HepG2 (cell line): ENCODE measurements around the gene GALNT18. TPM values are rescaled to one million over a fixed set of nuclear protein-coding genes. Genes with fewer than 3 reads are reported as not detected.

Experiments
- ATAC-seq: fragments of 200-7000 bp; cut with Tn5 transposase; 3 replicates; pipeline ENCODE4 v1.9.1; 2020; ENCODE audit warnings: mild to moderate bottlenecking, moderate library complexity
- BruUV-seq: library from RNA; stranded (reverse); fragments of 400-500 nt; replicated peaks from 2 replicates; lab custom pipeline; 2021; lab: Mats Ljungman, UMichigan
- CTCF ChIA-PET: fragments of 300-600 bp; formaldehyde crosslinking; extraction: SDS; loops from one replicate; lab custom pipeline; 2021; ENCODE audit warnings: low total read pairs, inconsistent platforms, low intra/inter-chr PET ratio; lab: Yijun Ruan, JAX
- POLR2A ChIA-PET: fragments of 350-600 bp; sonication (Branson Sonifier 250); formaldehyde crosslinking; loops from one replicate; lab custom pipeline; 2020; ENCODE audit warnings: antibody characterized with exemption, inconsistent platforms; lab: Yijun Ruan, JAX
- DNase-seq: peaks from one replicate; pipeline ENCODE4 v3.0.0-alpha.2; 2015; ENCODE audit warnings: low spot score
- FAIRE-seq: peaks from 3 replicates; lab custom pipeline; 2011; peaks lifted over from hg19 to GRCh38; lab: Jason Lieb, UNC
- H2AFZ ChIP-seq: one replicate; pipeline ENCODE4 v1.6.1; 2011; ENCODE audit warnings: low read length, inconsistent platforms
- H3K27ac ChIP-seq: fragments of 300-600 bp; 3 replicates; pipeline ENCODE4 v1.8.0; 2011; ENCODE audit warnings: mixed run types, mild to moderate bottlenecking, mixed read lengths, low read length, inconsistent platforms; ENCODE audit not compliant: insufficient read depth; ENCODE audit errors: extremely low read length
- H3K27me3 ChIP-seq, 2 experiments: fragments of 200-600 bp in 1 of 2; 2 replicates in 1 of 2; 3 replicates in 1 of 2; pipeline versions ENCODE4 v1.6.0 to v1.8.0; 2011; ENCODE audit warnings: low read length in 2 of 2, mild to moderate bottlenecking in 2 of 2, moderate library complexity in 2 of 2, inconsistent platforms in 1 of 2; ENCODE audit not compliant: insufficient read depth in 2 of 2, control insufficient read depth in 1 of 2
- H3K36me3 ChIP-seq, 2 experiments: fragments of 200-600 bp in 1 of 2; replicated peaks in 1 of 2; 2 replicates in 1 of 2; 3 replicates in 1 of 2; pipeline versions ENCODE4 v1.5.1 to v1.8.0; 2011; ENCODE audit warnings: low read length in 2 of 2, inconsistent platforms in 1 of 2; ENCODE audit not compliant: insufficient read depth in 2 of 2, control insufficient read depth in 1 of 2
- H3K4me1 ChIP-seq: 2 replicates; pipeline ENCODE4 v1.5.1; 2012; ENCODE audit warnings: low read length, inconsistent platforms; ENCODE audit not compliant: insufficient read depth
- H3K4me2 ChIP-seq: 2 replicates; pipeline ENCODE4 v1.6.0; 2011; ENCODE audit warnings: low read depth, low read length, inconsistent platforms
- H3K4me3 ChIP-seq, 3 experiments: fragments of 200-600 bp in 1 of 3; sonication (generic), shearing (Covaris generic) in 1 of 3; replicated peaks in 1 of 3; 2 replicates each; pipeline ENCODE4 v1.5.1; 2011 to 2016; ENCODE audit warnings: low read length in 3 of 3, inconsistent platforms in 2 of 3, low read depth in 2 of 3, mild to moderate bottlenecking in 2 of 3, control low read depth in 1 of 3, mixed read lengths in 1 of 3; ENCODE audit not compliant: insufficient read depth in 1 of 3
- H3K79me2 ChIP-seq: one replicate; pipeline ENCODE4 v1.6.1; 2011; ENCODE audit warnings: low read length, inconsistent platforms; ENCODE audit not compliant: insufficient read depth
- H3K9ac ChIP-seq: 2 replicates; pipeline ENCODE4 v1.6.0; 2011; ENCODE audit warnings: mild to moderate bottlenecking, low read depth, low read length, inconsistent platforms; ENCODE audit not compliant: insufficient read depth
- H3K9me3 ChIP-seq: 2 replicates; pipeline ENCODE4 v1.5.1; 2012; ENCODE audit warnings: mild to moderate bottlenecking, low read length
- H4K20me1 ChIP-seq: 2 replicates; pipeline ENCODE4 v1.6.0; 2011; ENCODE audit warnings: inconsistent platforms, mild to moderate bottlenecking, low read length, moderate library complexity; ENCODE audit not compliant: insufficient read depth
- GLI4 ChIP-seq: sonication (generic); formaldehyde crosslinking; IDR thresholded peaks from 2 replicates; pipeline ENCODE4 v1.5.1; 2020; ENCODE audit warnings: missing genetic modification reagents, mild to moderate bottlenecking, moderate library complexity, borderline replicate concordance
- KAT8 ChIP-seq: IDR thresholded peaks from 2 replicates; pipeline ENCODE4 v1.6.1; 2016; ENCODE audit warnings: missing genetic modification reagents, missing compliant biosample characterization
- KDM1A ChIP-seq: IDR thresholded peaks from 2 replicates; pipeline ENCODE4 v1.6.1; 2016; ENCODE audit warnings: missing compliant biosample characterization
- RNF219 ChIP-seq: sonication (generic); formaldehyde crosslinking; IDR thresholded peaks from 2 replicates; pipeline ENCODE4 v1.5.0; 2020; ENCODE audit warnings: mild to moderate bottlenecking, missing genetic modification reagents
- SNAPC5 ChIP-seq: sonication (generic); formaldehyde crosslinking; IDR thresholded peaks from 2 replicates; pipeline ENCODE4 v1.8.1; 2023; ENCODE audit warnings: mild to moderate bottlenecking, missing genetic modification reagents, borderline replicate concordance
- ZNF160 ChIP-seq: sonication (generic); formaldehyde crosslinking; IDR thresholded peaks from 2 replicates; pipeline ENCODE4 v1.8.0; 2022; ENCODE audit warnings: mild to moderate bottlenecking, inconsistent platforms, missing genetic modification reagents
- ZNF275 ChIP-seq: sonication (generic); formaldehyde crosslinking; IDR thresholded peaks from 2 replicates; pipeline ENCODE4 v1.8.0; 2022; ENCODE audit warnings: missing genetic modification reagents, mild to moderate bottlenecking, inconsistent platforms, borderline replicate concordance
- ZNF512B ChIP-seq: sonication (generic); formaldehyde crosslinking; IDR thresholded peaks from 2 replicates; pipeline ENCODE4 v1.5.1; 2020; ENCODE audit warnings: missing genetic modification reagents, mild to moderate bottlenecking, borderline replicate concordance
- ZNF609 ChIP-seq: sonication (generic); formaldehyde crosslinking; IDR thresholded peaks from 2 replicates; pipeline ENCODE4 v1.4.0; 2020; ENCODE audit warnings: mild to moderate bottlenecking, missing genetic modification reagents, borderline replicate concordance
- ZNF747 ChIP-seq: sonication (generic); formaldehyde crosslinking; IDR thresholded peaks from 2 replicates; pipeline ENCODE4 v1.8.1; 2023; ENCODE audit warnings: missing genetic modification reagents, mild to moderate bottlenecking, borderline replicate concordance
- ZNF772 ChIP-seq: sonication (generic); formaldehyde crosslinking; IDR thresholded peaks from 2 replicates; pipeline ENCODE4 v1.5.0; 2020; ENCODE audit warnings: mild to moderate bottlenecking, missing genetic modification reagents
- WGBS: methylation state at CpG from one replicate; pipeline ENCODE4 v1.1.6; 2017; ENCODE audit warnings: low lambda C conversion rate; 5-methylcytosine and 5-hydroxymethylcytosine counted together
- in situ Hi-C: cut with HindIII; loops from 2 replicates; pipeline ENCODE4 v1.10.0; 2017; ENCODE audit warnings: low pct_unique_long_range_greater_than_20kb; ENCODE audit not compliant: extremely low pct_ligation_motif_present
- intact Hi-C: fragments of 100-400 bp; cut with micrococcal nuclease; formaldehyde crosslinking; loops from one replicate; pipeline ENCODE4 v1.10.0; 2022; ENCODE audit not compliant: unreplicated experiment
- polyA plus RNA-seq, 8 experiments: library from polyadenylated mRNA; depleted of rRNA in 3 of 8; stranded (reverse) in 7 of 8; unstranded in 1 of 8; fragments of >200 nt; fragmentation: Illumina TruSeq in 4 of 8; extraction: Trizol in 4 of 8; gene quantifications; 2 replicates each; pipeline versions ENCODE4 v1.2.1 to v1.2.3, GENCODE V29; 2011 to 2016; ENCODE audit warnings: low read depth in 4 of 8, missing spikeins in 1 of 8, mixed read lengths in 1 of 8; ENCODE audit not compliant: insufficient read depth in 1 of 8
- total RNA-seq, 5 experiments: library from RNA; depleted of rRNA; stranded (reverse); fragments of >200 nt; fragmentation: Illumina TruSeq; extraction: Trizol; gene quantifications; 2 replicates each; pipeline ENCODE4 v1.2.3, GENCODE V29; 2016; ENCODE audit warnings: low read depth in 1 of 5

The GALNT18 gene
- total and polyA plus RNA-seq, 2 of the 13 experiments (the other 11 are each of a cell fraction or from before 2014, with no cell fraction given) = 0.11 TPM; not detected in 1

- no peaks in the 10 kb centered on the region for H3K79me2 ChIP-seq
- WGBS = 7% methylated on average over 5 of the region's 5 CpGs
- no peaks in the 10 kb centered on the region for H3K4me1 ChIP-seq
- BruUV-seq = no TSS peak
- FAIRE-seq = no peak
- H3K27ac ChIP-seq = no peak overlapping the region
- CTCF ChIA-PET = no interaction called here
- H3K4me2 ChIP-seq = no peak overlapping the region
- POLR2A ChIA-PET = no interaction called here
- H3K4me3 ChIP-seq = no peak overlapping the region
- ATAC-seq = no peak
- peaks cover 2 to 8% of the 10 kb centered on the region in 2 experiments; a peak in 3 of 5 replicates for H3K27me3 ChIP-seq
- H3K9me3 ChIP-seq = no peaks in the 10 kb centered on the region
- no peak for DNase-seq
- no peaks in the 10 kb centered on the region for H3K36me3 ChIP-seq
- intact Hi-C loops = no loop called here
- in situ Hi-C loops = no loop called here
- H3K9ac ChIP-seq = no peak overlapping the region
- no peak overlapping the region for H2AFZ ChIP-seq
- no peaks in the 10 kb centered on the region for H4K20me1 ChIP-seq
- no peak for TF ChIP-seq RNF219
- TF ChIP-seq ZNF512B (CRISPR knock-in tag) = no peak
- no peak for TF ChIP-seq ZNF160 (CRISPR knock-in tag)
- TF ChIP-seq KDM1A (CRISPR knock-in tag) = no peak
- no peak for TF ChIP-seq GLI4 (CRISPR knock-in tag)
- TF ChIP-seq ZNF772 = no peak
- no peak for TF ChIP-seq SNAPC5 (CRISPR knock-in tag)
- no peak for TF ChIP-seq KAT8 (CRISPR knock-in tag)
- TF ChIP-seq ZNF609 (CRISPR knock-in tag) = no peak
- TF ChIP-seq ZNF275 = no peak
- no peak for TF ChIP-seq ZNF747
These were observed 97.3 kb downstream of the GALNT18 start for GRCh38 chr11:11524436-11525061.
